NCI-H510A (cell line): ENCODE data around the gene PIK3CD.
"Not testable (repeated sequence)": the region's sequence is repeated elsewhere in the genome, so short reads cannot be mapped to it uniquely, and the experiment has no call there.

Experiments used
- DNase-seq: peaks from one replicate; lab custom pipeline; 2025; lab: John Stamatoyannopoulos, UW

PIK3CD gene

GRCh38 chr1:9736241-9736640, 84.7 kb downstream of the PIK3CD start:
- no peak for DNase-seq

GRCh38 chr1:9737057-9737456, 85.5 kb downstream of the PIK3CD start:
- no peak for DNase-seq

- DNase-seq: no peak
Measured at GRCh38 chr1:9737671-9738070, 86.1 kb downstream of the PIK3CD start.

GRCh38 chr1:9744106-9744799, 92.7 kb downstream of the PIK3CD start:
- DNase-seq: no peak

- no peak for DNase-seq
Measured at GRCh38 chr1:9746211-9746610, 94.7 kb downstream of the PIK3CD start.

GRCh38 chr1:9746651-9747050, 95.1 kb downstream of the PIK3CD start:
- DNase-seq: no peak

- not testable (repeated sequence) for DNase-seq
Measured at GRCh38 chr1:9748391-9748790, 96.9 kb downstream of the PIK3CD start.

GRCh38 chr1:9749361-9749760, 97.8 kb downstream of the PIK3CD start:
- DNase-seq: no peak

- DNase-seq: no peak
Measured at GRCh38 chr1:9751971-9752370, 100.4 kb downstream of the PIK3CD start.

- DNase-seq: no peak
Measured at GRCh38 chr1:9753121-9753531, 101.6 kb downstream of the PIK3CD start.

GRCh38 chr1:9755441-9755995, 104.0 kb downstream of the PIK3CD start:
- no peak for DNase-seq

GRCh38 chr1:9758559-9759121, 107.1 kb downstream of the PIK3CD start:
- DNase-seq: no peak

GRCh38 chr1:9759939-9760338, 108.4 kb downstream of the PIK3CD start:
- DNase-seq: peak; percentile 45

GRCh38 chr1:9760824-9761223, 109.3 kb downstream of the PIK3CD start:
- no peak for DNase-seq

GRCh38 chr1:9761855-9762254, 110.3 kb downstream of the PIK3CD start:
- no peak for DNase-seq

- not testable (repeated sequence) for DNase-seq
Measured at GRCh38 chr1:9762446-9762845, 110.9 kb downstream of the PIK3CD start.

- DNase-seq: no peak
Measured at GRCh38 chr1:9763914-9764313, 112.4 kb downstream of the PIK3CD start.

- no peak for DNase-seq
Measured at GRCh38 chr1:9764550-9764949, 113.0 kb downstream of the PIK3CD start.

- DNase-seq: no peak
Measured at GRCh38 chr1:9766759-9767442, 115.4 kb downstream of the PIK3CD start.

- no peak for DNase-seq
Measured at GRCh38 chr1:9767964-9768668, 116.6 kb downstream of the PIK3CD start.

GRCh38 chr1:9768983-9769382, 117.5 kb downstream of the PIK3CD start:
- no peak for DNase-seq

GRCh38 chr1:9770298-9770697, 118.8 kb downstream of the PIK3CD start:
- no peak for DNase-seq
